ENCODE results near the gene MX2. TPM values are rescaled to one million over a fixed set of nuclear protein-coding genes. Genes with fewer than 3 reads are reported as not detected.

Gene MX2
- total RNA-seq, 1 experiment from 2014 or later = 56.7 TPM

DNA sequence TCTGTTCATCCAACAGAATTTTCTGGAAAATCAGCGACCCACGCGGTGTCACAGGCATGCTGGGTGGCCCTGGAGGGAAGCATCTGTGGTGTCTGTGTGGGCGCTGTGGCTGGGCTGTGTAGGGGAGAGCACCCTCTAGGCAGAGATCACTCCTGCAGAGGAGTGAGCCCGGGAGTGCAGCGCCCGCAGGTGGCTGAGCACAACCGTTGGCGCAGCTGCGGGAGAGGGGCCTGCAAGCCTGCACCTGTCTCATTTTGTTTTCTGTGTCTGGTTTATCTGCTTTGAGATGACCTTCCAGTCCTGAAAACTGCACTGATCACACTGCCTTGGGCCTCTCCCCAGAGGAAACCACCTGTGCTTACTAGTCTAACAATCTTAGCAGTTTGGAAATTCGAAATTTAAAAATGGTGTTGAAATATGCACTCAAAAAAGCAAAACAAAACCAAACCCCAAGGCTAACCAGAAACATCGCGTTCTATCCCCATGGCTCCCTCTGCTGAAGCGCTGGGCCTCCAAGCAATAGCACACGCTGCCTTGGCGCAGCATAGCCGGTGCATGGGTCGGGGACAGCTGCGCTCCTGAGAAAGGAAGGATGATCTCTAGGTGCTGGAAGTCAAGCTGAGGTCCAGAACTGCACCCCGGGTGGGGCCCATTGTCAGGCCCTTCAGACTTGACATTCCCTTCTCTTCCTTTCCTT lies 40.5 kb upstream of the MX2 start:
- no TSS peak for BruUV-seq (replicated peaks)
- TF ChIP-seq TCF7L2 (IDR thresholded peaks at IDR 0.05; ENCODE audit: low read depth, low read length) (no peak), POLR2AphosphoS5 (IDR thresholded peaks at IDR 0.05; ENCODE audit: low read depth, low read length) (no peak), SIN3A (IDR thresholded peaks at IDR 0.05; ENCODE audit: borderline replicate concordance, insufficient read depth, low read depth, low read length) (no peak)
- TF ChIP-seq, protein P1, sequence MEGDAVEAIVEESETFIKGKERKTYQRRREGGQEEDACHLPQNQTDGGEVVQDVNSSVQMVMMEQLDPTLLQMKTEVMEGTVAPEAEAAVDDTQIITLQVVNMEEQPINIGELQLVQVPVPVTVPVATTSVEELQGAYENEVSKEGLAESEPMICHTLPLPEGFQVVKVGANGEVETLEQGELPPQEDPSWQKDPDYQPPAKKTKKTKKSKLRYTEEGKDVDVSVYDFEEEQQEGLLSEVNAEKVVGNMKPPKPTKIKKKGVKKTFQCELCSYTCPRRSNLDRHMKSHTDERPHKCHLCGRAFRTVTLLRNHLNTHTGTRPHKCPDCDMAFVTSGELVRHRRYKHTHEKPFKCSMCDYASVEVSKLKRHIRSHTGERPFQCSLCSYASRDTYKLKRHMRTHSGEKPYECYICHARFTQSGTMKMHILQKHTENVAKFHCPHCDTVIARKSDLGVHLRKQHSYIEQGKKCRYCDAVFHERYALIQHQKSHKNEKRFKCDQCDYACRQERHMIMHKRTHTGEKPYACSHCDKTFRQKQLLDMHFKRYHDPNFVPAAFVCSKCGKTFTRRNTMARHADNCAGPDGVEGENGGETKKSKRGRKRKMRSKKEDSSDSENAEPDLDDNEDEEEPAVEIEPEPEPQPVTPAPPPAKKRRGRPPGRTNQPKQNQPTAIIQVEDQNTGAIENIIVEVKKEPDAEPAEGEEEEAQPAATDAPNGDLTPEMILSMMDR (IDR thresholded peaks at IDR 0.05) = no peak
- TF ChIP-seq, protein P2, sequence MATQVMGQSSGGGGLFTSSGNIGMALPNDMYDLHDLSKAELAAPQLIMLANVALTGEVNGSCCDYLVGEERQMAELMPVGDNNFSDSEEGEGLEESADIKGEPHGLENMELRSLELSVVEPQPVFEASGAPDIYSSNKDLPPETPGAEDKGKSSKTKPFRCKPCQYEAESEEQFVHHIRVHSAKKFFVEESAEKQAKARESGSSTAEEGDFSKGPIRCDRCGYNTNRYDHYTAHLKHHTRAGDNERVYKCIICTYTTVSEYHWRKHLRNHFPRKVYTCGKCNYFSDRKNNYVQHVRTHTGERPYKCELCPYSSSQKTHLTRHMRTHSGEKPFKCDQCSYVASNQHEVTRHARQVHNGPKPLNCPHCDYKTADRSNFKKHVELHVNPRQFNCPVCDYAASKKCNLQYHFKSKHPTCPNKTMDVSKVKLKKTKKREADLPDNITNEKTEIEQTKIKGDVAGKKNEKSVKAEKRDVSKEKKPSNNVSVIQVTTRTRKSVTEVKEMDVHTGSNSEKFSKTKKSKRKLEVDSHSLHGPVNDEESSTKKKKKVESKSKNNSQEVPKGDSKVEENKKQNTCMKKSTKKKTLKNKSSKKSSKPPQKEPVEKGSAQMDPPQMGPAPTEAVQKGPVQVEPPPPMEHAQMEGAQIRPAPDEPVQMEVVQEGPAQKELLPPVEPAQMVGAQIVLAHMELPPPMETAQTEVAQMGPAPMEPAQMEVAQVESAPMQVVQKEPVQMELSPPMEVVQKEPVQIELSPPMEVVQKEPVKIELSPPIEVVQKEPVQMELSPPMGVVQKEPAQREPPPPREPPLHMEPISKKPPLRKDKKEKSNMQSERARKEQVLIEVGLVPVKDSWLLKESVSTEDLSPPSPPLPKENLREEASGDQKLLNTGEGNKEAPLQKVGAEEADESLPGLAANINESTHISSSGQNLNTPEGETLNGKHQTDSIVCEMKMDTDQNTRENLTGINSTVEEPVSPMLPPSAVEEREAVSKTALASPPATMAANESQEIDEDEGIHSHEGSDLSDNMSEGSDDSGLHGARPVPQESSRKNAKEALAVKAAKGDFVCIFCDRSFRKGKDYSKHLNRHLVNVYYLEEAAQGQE (IDR thresholded peaks at IDR 0.05; ENCODE audit: insufficient read depth in 1 of 2, low read depth in 2 of 2, low read length in 1 of 2) = no peak
- Histone ChIP-seq H3K27ac (ENCODE audit: low read length) (no peak overlapping the region), H3K4me1 (ENCODE audit: control insufficient read depth, insufficient read depth, low read length) (no peaks in the 10 kb centered on the region), H3K4me3 (ENCODE audit: low read depth in 2 of 2, low read length in 2 of 2) (no peak overlapping the region), H3K36me3 (ENCODE audit: control insufficient read depth, insufficient read depth, low read length) (no peaks in the 10 kb centered on the region), H3K9me3 (ENCODE audit: control insufficient read depth, insufficient read depth, low read depth, low read length) (no peaks in the 10 kb centered on the region), H3K27me3 (ENCODE audit: control insufficient read depth, insufficient read depth, low read length) (no peaks in the 10 kb centered on the region; the same call in 1 of the 2 replicates)
- DNase-seq (ENCODE audit: low read depth, low spot score) (no peak), ATAC-seq (no peak)
- intact Hi-C loops (cut with micrococcal nuclease; ENCODE audit: unreplicated experiment) (no loop called here), in situ Hi-C loops (cut with HindIII; ENCODE audit: low pct_unique_long_range_greater_than_20kb, low sequenced_read_pairs) (no loop called here)
- ChIA-PET POLR2A (no interaction called here), CTCF (interaction anchor here (0.7 kb wide), 1 partner anchor 39 kb away, joined by 4 read pairs; no protein-coding TSS in a partner anchor)

DNA sequence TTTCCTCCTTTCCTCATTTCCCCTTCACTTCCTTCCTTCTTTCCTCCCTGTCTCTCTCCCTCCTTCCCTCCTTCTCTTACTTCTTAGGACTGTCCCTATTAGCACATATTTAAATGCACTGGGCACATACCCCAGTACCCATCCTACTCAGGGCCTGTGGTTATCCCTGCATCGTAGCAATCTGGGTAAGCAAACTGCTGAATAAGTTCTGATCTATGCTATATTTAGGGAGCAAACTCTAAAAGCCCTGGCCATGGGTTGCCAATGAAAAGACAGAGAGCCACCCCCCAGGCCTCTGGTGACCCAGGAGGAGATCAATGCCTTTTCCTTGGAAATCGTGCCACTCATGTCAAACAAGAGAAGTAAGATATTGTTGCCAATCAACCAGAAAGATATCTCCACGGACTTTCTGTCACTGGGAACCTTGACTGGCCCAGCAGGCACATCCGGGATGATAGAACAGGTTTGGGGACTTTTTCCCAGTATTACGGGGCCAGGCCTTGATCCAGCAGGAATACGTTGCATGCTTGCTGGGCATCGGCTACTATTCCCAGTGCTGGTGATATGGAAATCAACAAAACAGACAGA lies 39.8 kb upstream of the MX2 start:
- CTCF ChIA-PET = no interaction called here
- no peak for DNase-seq (ENCODE audit: low read depth, low spot score)

More for the DNA sequence above, 39.8 kb upstream of the MX2 start:
- intact Hi-C loops (cut with micrococcal nuclease; ENCODE audit: unreplicated experiment) (no loop called here), in situ Hi-C loops (cut with HindIII; ENCODE audit: low pct_unique_long_range_greater_than_20kb, low sequenced_read_pairs) (no loop called here)
- no peaks in the 10 kb centered on the region for H3K4me1 ChIP-seq (ENCODE audit: control insufficient read depth, insufficient read depth, low read length)
- TF ChIP-seq, protein P1 (IDR thresholded peaks at IDR 0.05) = no peak
- TF ChIP-seq TCF7L2 (IDR thresholded peaks at IDR 0.05; ENCODE audit: low read depth, low read length) (no peak), SIN3A (IDR thresholded peaks at IDR 0.05; ENCODE audit: borderline replicate concordance, insufficient read depth, low read depth, low read length) (no peak), POLR2AphosphoS5 (IDR thresholded peaks at IDR 0.05; ENCODE audit: low read depth, low read length) (no peak)
- TF ChIP-seq, protein P2 (IDR thresholded peaks at IDR 0.05; ENCODE audit: insufficient read depth in 1 of 2, low read depth in 2 of 2, low read length in 1 of 2) = no peak
- no peak overlapping the region for H3K4me3 ChIP-seq (ENCODE audit: low read depth in 2 of 2, low read length in 2 of 2)
- POLR2A ChIA-PET = no interaction called here
- no peaks in the 10 kb centered on the region; the same call in 1 of the 2 replicates for H3K27me3 ChIP-seq (ENCODE audit: control insufficient read depth, insufficient read depth, low read length)
- H3K27ac ChIP-seq (ENCODE audit: low read length) = no peak overlapping the region
- BruUV-seq (replicated peaks) = no TSS peak
- H3K36me3 ChIP-seq (ENCODE audit: control insufficient read depth, insufficient read depth, low read length) = no peaks in the 10 kb centered on the region
- ATAC-seq = no peak
- H3K9me3 ChIP-seq (ENCODE audit: control insufficient read depth, insufficient read depth, low read depth, low read length) = no peaks in the 10 kb centered on the region
